GM18505 (cell line): ENCODE measurements around the gene TUBA4A.
"Not testable (repeated sequence)": the region's sequence is repeated elsewhere in the genome, so short reads cannot be mapped to it uniquely, and the experiment has no call there.

Experiments
- ATAC-seq: cut with Tn5 transposase; IDR thresholded peaks from one replicate; pipeline ENCODE4 v1.9.1; 2021; ENCODE audit not compliant: unreplicated experiment
- POLR2A ChIP-seq: IDR thresholded peaks from 4 replicates; pipeline ENCODE4 v1.6.1; 2011; ENCODE audit warnings: borderline replicate concordance; ENCODE audit not compliant: insufficient read depth, insufficient read length; ENCODE audit errors: extremely low read depth

The TUBA4A gene

DNA sequence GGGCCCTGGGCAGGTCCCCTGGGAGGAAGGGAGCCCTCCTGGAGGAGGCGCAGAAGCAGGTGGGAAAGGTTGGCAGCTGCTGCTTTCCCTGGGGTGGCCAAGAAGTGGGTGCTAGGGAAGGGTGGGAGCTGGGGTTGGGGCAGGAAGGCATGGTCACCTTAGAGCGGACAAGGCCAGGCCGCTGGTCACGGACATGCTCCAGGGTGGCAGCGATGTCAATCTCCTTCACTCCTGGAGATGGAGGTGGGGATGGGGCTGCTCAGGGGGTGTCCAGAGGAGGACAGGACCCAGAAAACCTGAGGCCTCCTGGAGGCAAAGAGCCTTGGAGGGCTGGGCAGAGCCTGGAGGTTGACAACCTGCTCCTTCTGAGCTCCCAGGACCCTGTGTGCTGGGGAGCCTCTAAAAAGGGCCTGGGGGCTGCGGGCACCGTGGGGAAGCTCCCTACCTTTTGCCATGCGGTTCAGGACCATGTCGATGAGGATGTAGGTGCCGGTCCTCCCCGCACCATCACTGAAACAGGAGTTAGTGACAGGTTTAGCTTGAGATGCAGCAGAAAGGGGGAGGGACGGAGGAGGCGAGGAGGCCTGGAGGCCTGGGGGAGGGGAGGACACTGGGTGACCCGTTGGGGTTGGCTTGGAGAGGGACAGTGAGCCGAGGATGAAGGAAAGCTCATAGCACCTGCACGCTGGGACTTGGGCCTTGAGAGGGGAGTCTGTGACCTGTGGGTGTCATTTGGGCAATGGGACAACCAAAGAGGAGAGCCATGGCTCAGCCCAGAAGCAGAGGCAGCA is 36.9 kb upstream of the TUBA4A start:
- ATAC-seq, result no peak
- no peak for TF ChIP-seq POLR2A

GRCh38 chr2:219289537-219290361 is 36.0 kb upstream of the TUBA4A start:
- TF ChIP-seq POLR2A, result no peak
- no peak for ATAC-seq

DNA sequence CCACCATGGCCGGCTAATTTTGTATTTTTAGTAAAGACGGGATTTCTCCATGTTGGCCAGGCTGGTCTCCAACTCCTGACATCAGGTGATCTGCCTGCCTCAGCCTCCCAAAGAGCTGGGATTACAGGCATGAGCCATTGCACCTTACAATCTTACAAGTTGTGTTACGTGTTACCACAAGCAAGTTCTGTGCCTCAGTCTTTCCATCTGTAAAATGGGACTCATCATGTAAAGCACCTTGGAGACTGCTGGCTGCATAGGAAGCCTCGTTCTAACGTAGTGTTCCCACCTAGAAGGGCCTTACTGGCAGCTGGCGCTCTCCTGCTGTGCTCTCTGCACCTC is 35.4 kb upstream of the TUBA4A start:
- no peak for TF ChIP-seq POLR2A
- no peak for ATAC-seq

DNA sequence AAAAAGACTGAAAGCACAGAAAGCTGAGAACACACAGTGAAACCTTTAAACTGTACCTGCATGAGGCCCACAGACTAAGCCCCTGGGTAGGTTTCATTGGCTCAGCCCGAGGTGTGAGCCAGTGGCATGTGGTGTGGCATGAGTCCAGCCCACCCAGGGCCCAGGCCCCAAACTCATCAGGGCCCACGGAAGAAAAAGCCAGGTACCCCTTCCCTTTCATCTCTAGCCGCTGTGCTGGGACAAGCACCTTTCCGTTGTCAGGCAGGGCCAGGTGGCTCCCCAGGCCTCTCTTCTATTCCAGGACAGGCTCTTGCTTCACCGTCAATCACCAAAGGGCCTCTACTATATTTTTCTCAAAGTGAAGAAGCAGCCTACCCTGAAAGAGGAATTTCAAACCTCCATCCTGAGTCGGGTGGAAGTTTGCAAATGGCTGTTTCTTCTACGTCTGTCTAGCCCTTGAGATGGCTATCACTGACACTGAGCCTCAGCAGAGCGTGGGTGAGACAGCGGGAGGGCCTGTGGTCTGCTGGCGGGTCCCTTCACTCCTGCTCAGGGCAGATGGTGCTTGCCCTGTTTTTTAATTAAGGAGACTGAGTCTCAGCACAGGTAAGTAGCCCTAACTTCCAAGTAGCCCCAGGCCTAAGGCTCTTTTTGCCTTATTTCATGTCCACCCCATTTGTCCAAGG is 34.0 kb upstream of the TUBA4A start:
- TF ChIP-seq POLR2A, result no peak
- no peak for ATAC-seq

DNA sequence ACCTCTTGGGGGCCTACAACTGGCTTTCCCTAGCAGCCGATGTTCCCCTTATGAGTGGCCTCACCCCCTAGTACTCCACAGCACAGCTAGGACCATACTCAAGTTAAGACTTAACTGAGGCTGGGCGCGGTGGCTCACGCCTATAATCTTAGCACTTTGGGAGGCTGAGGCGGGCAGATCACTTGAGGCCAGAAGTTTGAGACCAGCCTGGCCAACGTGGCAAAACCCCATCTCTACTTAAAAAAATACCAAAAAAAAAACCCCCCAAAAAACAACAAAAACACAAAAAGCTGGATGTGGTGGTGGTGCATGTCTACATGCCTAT is 33.4 kb upstream of the TUBA4A start:
- not testable (repeated sequence) for ATAC-seq

- ATAC-seq, result no peak
- no peak for TF ChIP-seq POLR2A
Measured at GRCh38 chr2:219286436-219287115, 32.9 kb upstream of the TUBA4A start.

DNA sequence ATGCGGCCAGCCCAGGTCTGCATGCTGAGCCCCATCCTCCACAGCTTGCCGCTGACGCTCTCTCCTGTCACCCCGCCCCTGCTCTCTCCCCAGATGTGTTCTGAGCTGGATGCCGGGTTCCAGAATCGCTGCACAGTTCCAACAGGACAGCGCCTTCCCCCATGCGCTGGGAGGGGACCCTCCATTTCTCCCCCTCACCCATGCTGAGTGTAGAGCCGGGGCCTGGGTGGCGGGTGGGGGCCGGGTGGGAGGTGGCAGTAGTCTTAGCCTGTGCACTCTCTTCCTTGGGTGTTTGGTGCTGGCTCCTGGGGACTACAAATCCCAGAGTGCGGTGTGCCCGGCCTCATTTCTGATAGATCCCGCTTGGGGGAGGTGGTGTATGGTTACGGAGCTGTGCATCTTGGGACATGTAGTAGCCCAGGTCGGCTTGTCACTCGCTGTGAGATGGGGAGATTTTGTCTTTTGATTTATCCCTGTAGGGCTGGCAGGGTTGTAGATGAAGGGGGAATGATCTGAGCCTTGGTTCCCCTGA is 32.2 kb upstream of the TUBA4A start:
- no peak for ATAC-seq
- TF ChIP-seq POLR2A, result no peak

DNA sequence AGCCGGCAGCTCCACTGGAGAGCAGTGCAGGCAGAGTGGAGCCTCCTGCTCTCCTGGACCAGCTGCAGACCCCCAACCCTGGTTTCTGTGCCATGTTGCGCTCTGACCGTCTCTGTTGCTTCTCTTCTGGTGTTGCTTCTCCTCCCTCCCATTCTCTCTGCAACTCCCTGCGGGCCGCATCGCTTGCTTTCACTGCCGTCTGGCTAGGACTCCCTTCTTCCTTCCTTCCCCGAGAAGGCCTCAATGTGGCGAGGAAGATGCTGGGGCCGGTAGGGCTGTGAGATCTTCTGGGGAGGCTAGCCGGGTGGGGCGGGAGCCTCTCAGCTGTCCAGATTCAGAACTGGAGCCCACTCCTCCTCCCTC is 31.6 kb upstream of the TUBA4A start:
- TF ChIP-seq POLR2A, result no peak
- no peak for ATAC-seq

DNA sequence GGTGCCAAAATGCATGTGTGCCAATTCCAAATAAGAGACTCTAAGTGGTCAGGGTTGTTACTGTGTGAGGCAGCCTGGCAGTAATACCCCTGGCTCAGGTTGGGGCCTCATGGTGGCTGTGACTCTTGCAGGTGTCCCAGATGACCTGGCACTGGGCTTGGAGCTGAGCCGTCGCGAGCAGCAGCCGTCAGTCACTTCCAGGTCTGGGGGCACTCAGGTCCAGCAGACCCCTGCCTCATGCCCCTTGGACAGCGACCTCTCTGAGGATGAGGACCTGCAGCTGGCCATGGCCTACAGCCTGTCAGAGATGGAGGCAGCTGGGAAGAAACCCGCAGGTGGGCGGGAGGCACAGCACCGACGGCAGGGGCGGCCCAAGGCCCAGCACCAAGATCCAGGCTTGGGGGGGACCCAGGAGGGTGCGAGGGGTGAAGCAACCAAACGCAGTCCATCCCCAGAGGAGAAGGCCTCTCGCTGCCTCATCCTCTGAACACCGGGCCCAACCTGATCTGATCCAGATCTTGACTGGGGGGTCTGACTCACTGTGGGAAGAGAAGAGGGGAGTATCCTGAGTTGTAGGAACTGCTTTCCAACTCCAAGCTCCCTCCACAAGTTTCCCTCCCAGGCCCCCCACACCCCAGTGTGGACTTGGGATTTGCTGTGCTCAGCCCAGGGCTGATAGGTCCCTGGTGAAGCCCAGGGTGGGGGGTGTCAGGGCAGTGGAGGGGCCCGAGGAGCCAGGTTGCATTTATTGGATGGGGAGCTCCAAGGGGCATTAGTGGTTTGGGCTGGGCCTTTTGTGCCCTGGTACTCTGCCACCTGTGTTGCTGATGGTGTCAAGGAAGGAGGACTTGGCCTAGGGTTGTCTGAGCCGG is 31.0 kb upstream of the TUBA4A start:
- ATAC-seq, result no peak
- TF ChIP-seq POLR2A, result no peak

DNA sequence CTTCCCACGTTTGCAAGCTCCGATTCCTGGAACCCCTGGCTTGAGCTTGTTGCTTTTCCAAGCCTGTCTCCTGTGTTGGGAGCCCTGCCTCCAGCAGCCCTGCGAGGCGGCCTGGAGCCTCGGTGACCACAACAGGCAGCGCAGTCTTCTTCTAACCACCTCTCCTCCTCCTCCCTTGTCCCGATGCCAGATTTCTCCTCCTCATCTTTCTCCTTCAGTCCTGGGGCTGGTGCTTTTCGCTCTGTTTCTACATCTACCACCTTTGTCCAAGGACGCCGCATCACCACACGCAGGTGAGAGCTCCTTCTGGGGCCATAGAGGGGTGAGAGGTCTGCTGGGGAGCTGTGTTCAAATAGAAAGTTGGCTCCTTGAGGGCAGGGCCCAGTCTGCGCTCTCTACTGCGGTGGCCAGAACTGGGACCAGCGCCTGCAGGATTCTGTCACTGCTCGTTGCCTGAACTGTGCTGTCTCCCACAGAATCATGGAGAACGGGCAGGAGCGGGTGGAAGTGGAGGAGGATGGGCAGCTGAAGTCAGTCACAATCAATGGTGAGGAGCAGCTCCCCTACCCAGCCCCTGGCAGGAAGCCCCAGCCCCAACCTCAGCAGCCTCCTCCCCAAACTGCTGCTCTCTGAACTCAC is 29.3 kb upstream of the TUBA4A start:
- TF ChIP-seq POLR2A, result no peak
- no peak for ATAC-seq

DNA sequence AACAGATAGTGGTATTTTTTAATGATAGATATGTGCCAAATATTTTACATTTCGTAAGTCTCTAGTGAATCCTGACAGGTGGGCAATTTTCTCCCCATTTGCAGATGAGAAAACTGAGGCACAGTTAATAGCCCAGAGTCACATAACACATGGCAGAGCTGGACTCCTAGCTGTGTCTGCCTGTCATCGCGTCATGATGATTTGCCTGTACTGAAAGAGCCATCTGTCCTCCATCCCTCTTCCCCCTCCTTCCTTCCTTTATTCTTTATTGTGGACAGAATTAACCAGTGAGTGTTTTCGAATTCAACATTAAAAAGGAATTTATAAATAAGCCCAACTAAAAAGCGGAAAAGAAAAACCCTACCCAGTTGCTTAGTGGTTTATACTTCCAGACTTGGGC is 28.7 kb upstream of the TUBA4A start:
- TF ChIP-seq POLR2A, result no peak
- no peak for ATAC-seq

DNA sequence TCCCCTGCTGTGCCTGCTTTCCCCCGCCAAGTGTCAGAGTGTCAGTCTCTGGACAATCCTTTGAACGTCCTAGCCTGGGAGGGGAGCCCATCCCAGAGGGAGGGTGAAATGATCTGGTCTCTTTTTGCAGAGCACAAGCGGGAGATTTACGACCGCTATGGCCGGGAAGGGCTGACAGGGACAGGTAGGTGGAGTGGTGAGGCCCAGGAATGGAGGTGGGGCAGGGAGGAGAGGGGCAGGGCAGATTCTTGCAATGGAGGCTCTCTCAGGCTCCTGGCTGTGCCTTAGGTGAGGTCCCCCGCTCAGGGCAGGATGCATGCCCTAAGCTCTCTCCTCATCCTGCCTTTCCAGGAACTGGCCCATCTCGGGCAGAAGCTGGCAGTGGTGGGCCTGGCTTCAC is 27.9 kb upstream of the TUBA4A start:
- no peak for TF ChIP-seq POLR2A
- no peak for ATAC-seq
